Bronchial epithelial cell (primary cell): ENCODE measurements around the gene TMEM120B. TPM values are rescaled to one million over a fixed set of nuclear protein-coding genes. Genes with fewer than 3 reads are reported as not detected.

Source experiments
- DNase-seq: peaks from one replicate; pipeline ENCODE4 v3.0.0-alpha.2; 2010; ENCODE audit warnings: low read depth
- FAIRE-seq: peaks from 2 replicates; lab custom pipeline; 2011; peaks lifted over from hg19 to GRCh38; lab: Jason Lieb, UNC
- H3K27me3 ChIP-seq: 2 replicates; pipeline ENCODE4 v1.5.1; 2011; ENCODE audit warnings: low read length; ENCODE audit not compliant: control insufficient read depth, insufficient read depth
- H3K36me3 ChIP-seq: 2 replicates; pipeline ENCODE4 v1.5.1; 2011; ENCODE audit warnings: low read length; ENCODE audit not compliant: control insufficient read depth, insufficient read depth
- H3K4me3 ChIP-seq: 2 replicates; pipeline ENCODE4 v1.5.1; 2011; ENCODE audit warnings: mild to moderate bottlenecking, low read depth, low read length, control low read depth
- total RNA-seq: library from RNA; depleted of rRNA; stranded (reverse); fragments of >200 nt; gene quantifications from 2 replicates; pipeline ENCODE4 v1.2.1, GENCODE V29; 2014
- TF ChIP-seq, protein P1 (sequence below): IDR thresholded peaks from 2 replicates; pipeline ENCODE4 v1.5.1; 2011; ENCODE audit warnings: mild to moderate bottlenecking, moderate library complexity, low read length, control low read depth, inconsistent platforms; ENCODE audit not compliant: insufficient read depth, severe bottlenecking

The TMEM120B gene
- total RNA-seq, 1 donor from 2014 or later, result 9.7 TPM

DNA sequence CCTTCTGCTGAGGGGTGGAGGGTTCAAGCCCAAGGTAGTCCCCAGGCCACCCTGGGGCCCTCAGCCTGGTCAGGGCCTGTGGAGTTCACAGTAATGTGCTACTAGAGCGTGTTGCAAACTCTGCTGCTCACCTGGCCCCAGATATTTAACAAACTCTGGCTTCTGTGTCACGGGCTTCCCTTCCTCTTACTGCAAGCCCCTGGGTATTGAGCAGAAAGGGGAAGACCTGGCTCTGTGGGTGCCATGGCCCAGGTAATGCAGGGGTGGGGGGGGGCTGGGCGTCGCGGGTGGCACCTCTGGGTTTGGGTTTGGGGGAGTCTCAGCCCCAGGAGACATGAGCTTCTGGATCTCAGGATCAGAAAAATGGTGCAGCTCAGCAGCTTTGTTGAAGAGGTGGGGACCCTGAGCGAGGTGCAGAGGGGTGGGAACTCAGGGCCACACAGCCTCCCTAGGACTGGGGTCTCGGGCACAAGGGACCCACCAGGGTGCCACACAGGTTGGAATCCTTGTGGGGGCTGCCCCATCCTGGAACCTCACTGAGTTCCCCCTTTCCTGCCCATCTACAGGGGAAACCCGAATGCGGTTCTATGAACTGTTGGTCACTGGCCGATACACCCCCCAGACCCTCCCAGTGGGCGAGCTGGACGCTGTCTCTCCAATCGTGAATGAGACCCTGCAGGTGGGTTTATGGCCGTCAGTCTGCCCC is 95.2 kb downstream of the TMEM120B start:
- TF ChIP-seq, protein P1, sequence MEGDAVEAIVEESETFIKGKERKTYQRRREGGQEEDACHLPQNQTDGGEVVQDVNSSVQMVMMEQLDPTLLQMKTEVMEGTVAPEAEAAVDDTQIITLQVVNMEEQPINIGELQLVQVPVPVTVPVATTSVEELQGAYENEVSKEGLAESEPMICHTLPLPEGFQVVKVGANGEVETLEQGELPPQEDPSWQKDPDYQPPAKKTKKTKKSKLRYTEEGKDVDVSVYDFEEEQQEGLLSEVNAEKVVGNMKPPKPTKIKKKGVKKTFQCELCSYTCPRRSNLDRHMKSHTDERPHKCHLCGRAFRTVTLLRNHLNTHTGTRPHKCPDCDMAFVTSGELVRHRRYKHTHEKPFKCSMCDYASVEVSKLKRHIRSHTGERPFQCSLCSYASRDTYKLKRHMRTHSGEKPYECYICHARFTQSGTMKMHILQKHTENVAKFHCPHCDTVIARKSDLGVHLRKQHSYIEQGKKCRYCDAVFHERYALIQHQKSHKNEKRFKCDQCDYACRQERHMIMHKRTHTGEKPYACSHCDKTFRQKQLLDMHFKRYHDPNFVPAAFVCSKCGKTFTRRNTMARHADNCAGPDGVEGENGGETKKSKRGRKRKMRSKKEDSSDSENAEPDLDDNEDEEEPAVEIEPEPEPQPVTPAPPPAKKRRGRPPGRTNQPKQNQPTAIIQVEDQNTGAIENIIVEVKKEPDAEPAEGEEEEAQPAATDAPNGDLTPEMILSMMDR, result no peak
- Histone ChIP-seq H3K4me3 (no peak overlapping the region), H3K27me3 (no peaks in the 10 kb centered on the region), H3K36me3 (peaks cover 16% of the 10 kb centered on the region)
- FAIRE-seq, result no peak
- no peak for DNase-seq

DNA sequence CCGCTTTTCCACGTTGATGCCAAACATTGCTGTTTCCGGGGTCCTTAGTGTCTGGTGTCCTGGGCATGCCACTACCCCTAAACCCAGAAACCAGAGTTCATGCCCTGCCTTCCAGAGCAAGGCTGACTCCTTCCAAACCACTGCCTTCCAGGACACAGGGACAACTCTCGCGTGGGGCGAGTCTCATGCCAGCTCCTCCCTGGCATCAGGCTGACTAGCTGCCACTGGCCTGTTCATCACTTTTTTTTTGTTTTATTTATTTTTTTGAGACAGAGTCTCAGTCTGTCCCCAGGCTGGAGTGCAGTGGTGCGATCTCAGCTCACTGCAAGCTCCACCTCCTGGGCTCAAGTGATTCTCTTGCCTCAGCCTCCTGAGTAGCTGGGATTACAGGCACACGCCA is 96.1 kb downstream of the TMEM120B start:
- Histone ChIP-seq H3K4me3 (no peak overlapping the region), H3K36me3 (peaks cover 16% of the 10 kb centered on the region), H3K27me3 (no peaks in the 10 kb centered on the region)
- TF ChIP-seq, protein P1, result no peak
- no peak for DNase-seq
- no peak for FAIRE-seq

DNA sequence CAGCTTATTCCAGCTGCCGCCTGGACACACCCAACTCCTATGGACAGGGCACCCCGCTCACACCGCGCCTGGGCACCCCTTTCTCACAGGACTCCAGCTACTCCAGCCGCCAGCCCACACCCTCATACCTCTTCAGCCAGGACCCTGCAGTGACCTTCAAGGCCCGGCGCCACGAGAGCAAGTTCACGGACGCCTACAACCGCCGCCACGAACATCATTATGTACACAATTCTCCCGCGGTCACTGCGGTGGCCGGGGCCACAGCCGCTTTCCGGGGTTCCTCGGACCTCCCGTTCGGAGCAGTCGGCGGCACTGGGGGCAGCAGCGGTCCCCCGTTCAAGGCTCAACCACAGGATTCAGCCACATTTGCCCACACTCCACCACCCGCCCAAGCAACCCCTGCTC is 97.2 kb downstream of the TMEM120B start:
- Histone ChIP-seq H3K27me3 (no peaks in the 10 kb centered on the region), H3K36me3 (peaks cover 20% of the 10 kb centered on the region), H3K4me3 (no peak overlapping the region)
- FAIRE-seq, result no peak
- DNase-seq, result no peak
- TF ChIP-seq, protein P1, result no peak

DNA sequence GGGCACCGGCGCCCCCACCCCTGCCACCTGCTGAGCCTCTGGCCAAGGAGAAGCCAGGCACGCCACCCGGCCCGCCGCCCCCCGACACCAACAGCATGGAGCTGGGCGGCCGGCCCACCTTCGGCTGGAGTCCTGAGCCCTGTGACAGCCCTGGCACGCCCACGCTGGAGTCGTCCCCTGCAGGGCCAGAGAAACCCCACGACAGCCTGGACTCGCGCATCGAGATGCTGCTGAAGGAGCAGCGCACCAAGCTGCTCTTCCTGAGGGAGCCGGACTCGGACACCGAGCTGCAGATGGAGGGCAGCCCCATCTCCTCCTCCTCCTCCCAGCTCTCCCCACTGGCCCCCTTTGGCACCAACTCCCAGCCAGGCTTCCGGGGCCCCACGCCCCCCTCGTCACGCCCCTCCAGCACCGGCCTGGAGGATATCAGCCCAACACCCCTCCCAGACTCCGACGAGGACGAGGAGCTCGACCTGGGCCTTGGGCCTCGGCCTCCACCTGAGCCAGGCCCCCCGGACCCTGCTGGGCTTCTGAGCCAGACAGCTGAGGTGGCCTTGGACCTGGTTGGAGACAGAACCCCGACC is 97.8 kb downstream of the TMEM120B start:
- Histone ChIP-seq H3K4me3 (no peak overlapping the region), H3K27me3 (no peaks in the 10 kb centered on the region), H3K36me3 (peaks cover 21% of the 10 kb centered on the region)
- FAIRE-seq (no peak), DNase-seq (no peak)
- TF ChIP-seq, protein P1, result no peak

DNA sequence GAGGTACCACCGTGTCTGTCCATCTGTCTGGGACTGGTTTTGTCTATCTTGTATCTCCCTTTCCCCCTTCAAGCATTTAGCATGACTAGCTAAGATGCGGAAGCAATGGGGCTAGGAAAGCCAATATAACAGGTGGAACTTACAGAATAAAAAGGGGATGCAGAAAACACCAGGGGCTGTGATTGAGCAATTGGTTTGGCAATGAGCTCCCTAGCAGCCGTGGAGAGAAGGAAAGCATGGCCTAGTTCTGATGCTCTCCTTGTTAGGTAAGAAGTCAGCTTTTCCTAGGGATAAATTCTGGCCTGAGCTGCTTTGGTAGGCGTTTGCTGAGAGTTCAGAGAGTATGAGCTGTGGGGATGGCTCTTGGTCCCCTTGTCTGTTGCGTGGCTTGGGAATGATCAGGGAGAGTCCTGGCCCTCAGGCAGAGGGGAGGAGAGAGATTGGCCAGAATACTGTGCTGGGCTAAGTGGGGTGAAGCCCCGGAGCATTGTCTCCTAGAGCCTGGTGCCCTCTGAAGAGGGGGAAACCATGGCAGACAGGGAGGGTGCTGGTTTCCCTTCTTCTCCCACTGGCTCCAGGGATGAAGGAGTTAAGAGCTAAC is 98.4 kb downstream of the TMEM120B start:
- TF ChIP-seq, protein P1, result no peak
- Histone ChIP-seq H3K36me3 (peaks cover 24% of the 10 kb centered on the region), H3K4me3 (peak overlapping the region; percentile 65), H3K27me3 (no peaks in the 10 kb centered on the region)
- FAIRE-seq, result no peak
- no peak for DNase-seq
